CD14-positive monocyte (primary cell): Measurements from ENCODE around the gene HOXC9. TPM values are rescaled to one million over a fixed set of nuclear protein-coding genes. Genes with fewer than 3 reads are reported as not detected.
A peak's percentile ranks its signal among the peaks of the same experiment; 100 is the strongest.

Experiments used
- DNase-seq, 3 donors: peaks; one replicate each; pipeline ENCODE4 v3.0.0-alpha.2; 2011 to 2022
- H2AFZ ChIP-seq: 2 replicates; pipeline ENCODE4 v1.6.0; 2012; ENCODE audit warnings: mild to moderate bottlenecking, low read depth, low read length, inconsistent platforms; ENCODE audit not compliant: insufficient read depth, poor library complexity, severe bottlenecking
- H3K27ac ChIP-seq, 2 donors: 1 replicate in 1 of 2; 2 replicates in 1 of 2; pipeline ENCODE4 v1.5.1; 2012 to 2013; ENCODE audit warnings: low read length in 2 of 2, control low read depth in 1 of 2, inconsistent platforms in 1 of 2, low read depth in 1 of 2, mild to moderate bottlenecking in 1 of 2
- H3K27me3 ChIP-seq, 2 donors: one replicate each; pipeline versions ENCODE4 v1.6.0 to v1.6.1; 2011 to 2013; ENCODE audit warnings: low read length in 2 of 2; ENCODE audit not compliant: control insufficient read depth in 2 of 2, insufficient read depth in 2 of 2
- H3K36me3 ChIP-seq, 2 donors: replicated peaks in 1 of 2; 1 replicate in 1 of 2; 2 replicates in 1 of 2; pipeline versions ENCODE4 v1.5.1 to v1.6.1; 2012 to 2013; ENCODE audit warnings: low read length in 2 of 2, control low read depth in 1 of 2, inconsistent platforms in 1 of 2, mild to moderate bottlenecking in 1 of 2; ENCODE audit not compliant: insufficient read depth in 2 of 2, control insufficient read depth in 1 of 2
- H3K4me1 ChIP-seq, 2 donors: 1 replicate in 1 of 2; 2 replicates in 1 of 2; pipeline versions ENCODE4 v1.5.1 to v1.6.1; 2012 to 2013; ENCODE audit warnings: low read length in 2 of 2, control low read depth in 1 of 2, inconsistent platforms in 1 of 2, mild to moderate bottlenecking in 1 of 2, moderate library complexity in 1 of 2; ENCODE audit not compliant: insufficient read depth in 2 of 2, control insufficient read depth in 1 of 2
- H3K4me2 ChIP-seq: replicated peaks from 2 replicates; pipeline ENCODE3; 2012; ENCODE audit warnings: low read length, moderate library complexity, mild to moderate bottlenecking; ENCODE audit not compliant: poor library complexity, severe bottlenecking; ENCODE audit errors: extremely low read depth
- H3K4me3 ChIP-seq, 3 experiments: fragments of 200-600 bp in 1 of 3; sonication (generic) in 1 of 3; replicated peaks in 1 of 3; 1 replicate in 2 of 3; 2 replicates in 1 of 3; pipeline ENCODE4 v1.5.1; 2011 to 2013; ENCODE audit warnings: low read length in 3 of 3, mild to moderate bottlenecking in 3 of 3, control low read depth in 2 of 3, low read depth in 2 of 3, inconsistent platforms in 1 of 3, moderate library complexity in 1 of 3
- H3K79me2 ChIP-seq: 2 replicates; pipeline ENCODE4 v1.6.0; 2012; ENCODE audit warnings: mild to moderate bottlenecking, control low read depth, inconsistent platforms, low read length, moderate library complexity; ENCODE audit not compliant: insufficient read depth
- H3K9ac ChIP-seq: 2 replicates; pipeline ENCODE4 v1.6.0; 2017; ENCODE audit warnings: low read length, mild to moderate bottlenecking; ENCODE audit not compliant: insufficient read depth, poor library complexity, severe bottlenecking
- H3K9me3 ChIP-seq, 2 donors: replicated peaks in 1 of 2; 1 replicate in 1 of 2; 2 replicates in 1 of 2; pipeline versions ENCODE4 v1.5.1 to v1.6.1; 2012 to 2013; ENCODE audit warnings: low read length in 2 of 2, control low read depth in 1 of 2; ENCODE audit not compliant: control insufficient read depth in 1 of 2, insufficient read depth in 1 of 2
- H4K20me1 ChIP-seq: 2 replicates; pipeline ENCODE4 v1.6.0; 2012; ENCODE audit warnings: mild to moderate bottlenecking, low read length, control low read depth, moderate library complexity; ENCODE audit not compliant: insufficient read depth
- H3K27ac Mint-ChIP-seq, 7 donors: one replicate each; pipeline ENCODE4 v1.8.0; 2020; ENCODE audit warnings: mild to moderate bottlenecking in 7 of 7, mixed read lengths in 7 of 7, moderate library complexity in 6 of 7, inconsistent platforms in 2 of 7
- H3K27me3 Mint-ChIP-seq, 3 donors: one replicate each; pipeline ENCODE4 v1.8.0; 2021 to 2022; ENCODE audit warnings: low read depth in 3 of 3, mild to moderate bottlenecking in 3 of 3, mixed read lengths in 3 of 3, moderate library complexity in 3 of 3, inconsistent platforms in 1 of 3
- H3K36me3 Mint-ChIP-seq, 2 donors: one replicate each; pipeline ENCODE4 v1.8.0; 2020; ENCODE audit warnings: mixed read lengths in 2 of 2, inconsistent platforms in 1 of 2, mild to moderate bottlenecking in 1 of 2
- H3K4me1 Mint-ChIP-seq: one replicate; pipeline ENCODE4 v1.8.0; 2020; ENCODE audit warnings: mild to moderate bottlenecking, mixed read lengths
- H3K4me3 Mint-ChIP-seq, 2 donors: one replicate each; pipeline ENCODE4 v1.8.0; 2020; ENCODE audit warnings: mild to moderate bottlenecking in 2 of 2, mixed read lengths in 2 of 2, moderate library complexity in 1 of 2
- H3K9me3 Mint-ChIP-seq, 7 donors: one replicate each; pipeline ENCODE4 v1.8.0; 2020 to 2022; ENCODE audit warnings: mixed read lengths in 7 of 7, mild to moderate bottlenecking in 6 of 7, moderate library complexity in 6 of 7, inconsistent platforms in 2 of 7
- WGBS: methylation state at CpG from one replicate; pipeline ENCODE4 v1.1.5; 2013; ENCODE audit warnings: missing lambda C conversion rate; ENCODE audit not compliant: insufficient coverage; 5-methylcytosine and 5-hydroxymethylcytosine counted together
- intact Hi-C, 2 donors: fragments of 100-400 bp; cut with micrococcal nuclease; formaldehyde crosslinking; loops; one replicate each; pipeline versions ENCODE4 v1.15.0 to v1.15.1; 2023
- polyA plus RNA-seq, 3 donors: library from polyadenylated mRNA; depleted of rRNA in 1 of 3; unstranded in 2 of 3; stranded (reverse) in 1 of 3; fragments of 300-500 nt in 2 of 3; fragments of >200 nt in 1 of 3; fragmentation: Illumina TruSeq in 2 of 3; gene quantifications; 1 replicate in 2 of 3; 2 replicates in 1 of 3; pipeline ENCODE4 v1.2.3, GENCODE V29; 2012 to 2021
- TF ChIP-seq, protein P1 (sequence below): fragments of 200-600 bp; IDR thresholded peaks from one replicate; pipeline ENCODE4 v1.8.0; 2022; ENCODE audit warnings: antibody characterized with exemption, mild to moderate bottlenecking

HOXC9 gene
- polyA plus RNA-seq, 3 donors = not detected

DNA sequence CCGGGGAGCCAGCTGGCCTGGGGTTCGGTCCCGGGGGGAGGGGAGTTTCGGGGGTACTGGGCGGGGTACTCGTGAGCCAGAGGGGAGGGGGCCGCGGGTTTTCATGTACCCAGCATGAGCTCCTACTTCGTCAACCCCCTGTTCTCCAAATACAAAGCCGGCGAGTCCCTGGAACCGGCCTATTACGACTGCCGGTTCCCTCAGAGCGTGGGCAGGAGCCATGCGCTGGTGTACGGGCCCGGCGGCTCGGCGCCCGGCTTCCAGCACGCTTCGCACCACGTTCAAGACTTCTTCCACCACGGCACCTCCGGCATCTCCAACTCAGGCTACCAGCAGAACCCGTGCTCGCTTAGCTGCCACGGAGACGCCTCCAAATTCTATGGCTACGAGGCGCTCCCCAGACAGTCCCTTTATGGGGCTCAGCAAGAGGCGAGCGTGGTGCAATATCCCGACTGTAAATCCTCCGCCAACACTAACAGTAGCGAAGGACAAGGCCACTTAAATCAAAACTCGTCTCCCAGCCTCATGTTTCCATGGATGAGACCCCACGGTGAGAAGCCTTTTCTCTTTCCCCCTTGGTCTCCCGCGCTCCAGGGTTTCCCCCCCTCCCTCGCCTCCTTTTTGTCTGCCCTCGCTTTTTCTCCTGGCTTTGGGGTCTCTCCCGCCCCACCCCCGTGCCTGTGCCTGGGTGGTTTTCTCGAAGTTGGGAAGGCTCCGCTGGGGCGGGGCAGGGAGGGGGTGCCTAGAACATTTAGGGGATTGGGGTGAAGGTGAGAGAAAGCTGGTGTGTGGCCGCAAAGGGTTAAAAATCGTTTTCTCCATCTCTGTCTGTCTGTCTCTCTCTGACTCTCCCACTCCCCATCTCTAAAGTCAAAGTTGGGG lies 9.5 kb downstream of the HOXC9 start:
- peaks cover 85 to 98% of the 10 kb centered on the region in 2 donors for H3K27me3 ChIP-seq
- H3K4me1 Mint-ChIP-seq = peaks cover 32% of the 10 kb centered on the region
- no peaks in the 10 kb centered on the region for H3K79me2 ChIP-seq
- no peaks in the 10 kb centered on the region for H3K36me3 ChIP-seq
- peaks cover 97 to 98% (median 98%) of the 10 kb centered on the region in 3 donors for H3K27me3 Mint-ChIP-seq
- no peak overlapping the region for H2AFZ ChIP-seq
- peaks cover 2 to 58% of the 10 kb centered on the region in 2 donors for H3K9me3 ChIP-seq
- H3K27ac ChIP-seq = no peak overlapping the region
- no peak overlapping the region for H3K27ac Mint-ChIP-seq
- 3% methylated on average over 33 of the region's 51 CpGs for WGBS
- no peak for DNase-seq
- peaks cover 5 to 16% of the 10 kb centered on the region in 2 donors for H3K36me3 Mint-ChIP-seq
- H3K4me3 Mint-ChIP-seq = peak overlapping the region in 1 of 2 donors; percentile 83
- no peaks in the 10 kb centered on the region for H4K20me1 ChIP-seq
- TF ChIP-seq, protein P1, sequence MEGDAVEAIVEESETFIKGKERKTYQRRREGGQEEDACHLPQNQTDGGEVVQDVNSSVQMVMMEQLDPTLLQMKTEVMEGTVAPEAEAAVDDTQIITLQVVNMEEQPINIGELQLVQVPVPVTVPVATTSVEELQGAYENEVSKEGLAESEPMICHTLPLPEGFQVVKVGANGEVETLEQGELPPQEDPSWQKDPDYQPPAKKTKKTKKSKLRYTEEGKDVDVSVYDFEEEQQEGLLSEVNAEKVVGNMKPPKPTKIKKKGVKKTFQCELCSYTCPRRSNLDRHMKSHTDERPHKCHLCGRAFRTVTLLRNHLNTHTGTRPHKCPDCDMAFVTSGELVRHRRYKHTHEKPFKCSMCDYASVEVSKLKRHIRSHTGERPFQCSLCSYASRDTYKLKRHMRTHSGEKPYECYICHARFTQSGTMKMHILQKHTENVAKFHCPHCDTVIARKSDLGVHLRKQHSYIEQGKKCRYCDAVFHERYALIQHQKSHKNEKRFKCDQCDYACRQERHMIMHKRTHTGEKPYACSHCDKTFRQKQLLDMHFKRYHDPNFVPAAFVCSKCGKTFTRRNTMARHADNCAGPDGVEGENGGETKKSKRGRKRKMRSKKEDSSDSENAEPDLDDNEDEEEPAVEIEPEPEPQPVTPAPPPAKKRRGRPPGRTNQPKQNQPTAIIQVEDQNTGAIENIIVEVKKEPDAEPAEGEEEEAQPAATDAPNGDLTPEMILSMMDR = no peak
- H3K9ac ChIP-seq = no peak overlapping the region
- H3K4me3 ChIP-seq = no peak overlapping the region
- intact Hi-C loops = loop anchor here in 1 of 2 donors (5.0 kb wide), 1 partner anchor 193 kb away; no protein-coding TSS in a partner anchor
- no peak overlapping the region for H3K4me2 ChIP-seq
- peaks cover 0 to 40% (median 17%) of the 10 kb centered on the region in 7 donors for H3K9me3 Mint-ChIP-seq
- H3K4me1 ChIP-seq = peaks cover 14 to 17% of the 10 kb centered on the region in 2 donors

GRCh38 chr12:54010053-54010971 lies 10.4 kb downstream of the HOXC9 start:
- Histone ChIP-seq H3K27me3 (peaks cover 86 to 98% of the 10 kb centered on the region in 2 donors), H4K20me1 (no peaks in the 10 kb centered on the region), H3K9ac (no peak overlapping the region), H3K36me3 (no peaks in the 10 kb centered on the region), H2AFZ (no peak overlapping the region), H3K79me2 (no peaks in the 10 kb centered on the region), H3K4me1 (peaks cover 14 to 17% of the 10 kb centered on the region in 2 donors), H3K4me2 (no peak overlapping the region), H3K4me3 (no peak overlapping the region), H3K27ac (no peak overlapping the region), H3K9me3 (peaks cover 2 to 49% of the 10 kb centered on the region in 2 donors)
- no peak overlapping the region for H3K27ac Mint-ChIP-seq
- 0% methylated on average over 2 of the region's 10 CpGs for WGBS
- TF ChIP-seq, protein P1 = no peak
- DNase-seq = no peak
- H3K4me3 Mint-ChIP-seq = peak overlapping the region in 1 of 2 donors; percentile 83
- peaks cover 38% of the 10 kb centered on the region for H3K4me1 Mint-ChIP-seq
- peaks cover 97 to 98% (median 98%) of the 10 kb centered on the region in 3 donors for H3K27me3 Mint-ChIP-seq
- intact Hi-C loops = no loop called here
- H3K36me3 Mint-ChIP-seq = peaks cover 5 to 14% of the 10 kb centered on the region in 2 donors
- peaks cover 0 to 39% (median 14%) of the 10 kb centered on the region in 7 donors for H3K9me3 Mint-ChIP-seq
